ENCODE results near the gene OR4X1.

DNA sequence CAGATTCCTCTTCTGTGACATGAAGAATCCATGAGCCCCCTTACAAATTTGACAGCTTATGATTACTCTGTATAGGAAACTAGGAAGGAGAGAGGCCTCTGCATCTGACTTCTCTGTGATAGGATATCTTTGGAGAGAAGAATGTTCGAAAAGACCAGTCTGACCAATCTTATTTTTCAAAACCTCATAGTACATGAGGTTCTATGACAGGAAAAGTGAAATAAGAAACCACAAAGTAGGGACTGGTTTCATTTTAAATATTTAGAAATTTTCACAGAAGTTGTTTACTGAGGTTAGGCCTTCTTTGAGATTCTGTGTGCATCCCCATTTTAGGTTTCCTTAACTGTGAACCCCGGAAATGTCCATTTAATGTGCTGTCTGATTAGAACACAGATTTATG is 2.1 kb upstream of the OR4X1 start:
- TF ChIP-seq CTCF (IDR thresholded peaks at IDR 0.05) = no peak
- TF ChIP-seq POLR2A (IDR thresholded peaks at IDR 0.05) = no peak

Data from uterus (tissue), 2 donors.